GM12878 (cell line): ENCODE data around the gene CCDC57.

Experiments
- ATF7 ChIP-seq: fragments of 450-650 bp; IDR thresholded peaks from 2 replicates; pipeline ENCODE4 v1.6.1; 2016; ENCODE audit warnings: low read depth, mild to moderate bottlenecking
- CHD4 ChIP-seq: fragments of 200-600 bp; sonication (generic); IDR thresholded peaks from 2 replicates; pipeline ENCODE4 v1.6.1; 2016; ENCODE audit warnings: mild to moderate bottlenecking
- CTCF ChIP-seq, 3 experiments: IDR thresholded peaks in 2 of 3; conservative IDR thresholded peaks in 1 of 3; 2 replicates each; pipeline ENCODE4 v1.5.1; 2011; ENCODE audit warnings: low read depth in 3 of 3, low read length in 3 of 3, mild to moderate bottlenecking in 3 of 3, control low read depth in 2 of 3, moderate library complexity in 2 of 3, inconsistent platforms in 1 of 3, mixed read lengths in 1 of 3; ENCODE audit not compliant: control insufficient read depth in 2 of 3, insufficient read depth in 1 of 3; ENCODE audit errors: extremely low read depth in 1 of 3
- E2F8 ChIP-seq: fragments of 450-650 bp; IDR thresholded peaks from 2 replicates; pipeline ENCODE4 v1.6.1; 2018; ENCODE audit warnings: mild to moderate bottlenecking, low read depth, moderate library complexity; ENCODE audit not compliant: partially characterized antibody
- GABPA ChIP-seq: IDR thresholded peaks from 2 replicates; pipeline ENCODE4 v1.6.1; 2014; ENCODE audit warnings: antibody characterized with exemption, low read depth, mild to moderate bottlenecking, inconsistent platforms
- POLR2AphosphoS5 ChIP-seq: IDR thresholded peaks from 2 replicates; pipeline ENCODE4 v1.6.1; 2011; ENCODE audit warnings: mild to moderate bottlenecking, low read length, inconsistent platforms
- RB1 ChIP-seq: fragments of 450-650 bp; formaldehyde crosslinking; IDR thresholded peaks from 2 replicates; pipeline ENCODE4 v1.6.1; 2017; ENCODE audit warnings: mild to moderate bottlenecking, borderline replicate concordance
- SREBF1 ChIP-seq: IDR thresholded peaks from 2 replicates; pipeline ENCODE4 v1.6.1; 2012; ENCODE audit warnings: mild to moderate bottlenecking, low read length

- no peak for TF ChIP-seq POLR2AphosphoS5
- no peak for TF ChIP-seq GABPA
- no peak for TF ChIP-seq ATF7
- no peak for TF ChIP-seq E2F8
- TF ChIP-seq CTCF (IDR thresholded peaks at IDR 0.05 in 2 of 3, conservative IDR thresholded peaks at IDR 0.05 in 1 of 3; ENCODE audit: control insufficient read depth in 2 of 3, extremely low read depth in 1 of 3, insufficient read depth in 1 of 3, low read depth in 3 of 3, low read length in 3 of 3) = no peak
- TF ChIP-seq CHD4 = no peak
- no peak for TF ChIP-seq RB1
- no peak for TF ChIP-seq SREBF1
Measured at GRCh38 chr17:82154881-82155331, 57.7 kb downstream of the CCDC57 start.
